NCI-H2029 treated with DMSO at 0.1 percent for 48 hours (cell line): Measurements from ENCODE around the gene WDR72.
"Not testable (repeated sequence)": the region's sequence is repeated elsewhere in the genome, so short reads cannot be mapped to it uniquely, and the experiment has no call there.

Source experiments
- DNase-seq: peaks from one replicate; lab custom pipeline; 2025; lab: John Stamatoyannopoulos, UW

WDR72 gene

GRCh38 chr15:53709821-53710220 is 49.6 kb downstream of the WDR72 start:
- no peak for DNase-seq

DNA sequence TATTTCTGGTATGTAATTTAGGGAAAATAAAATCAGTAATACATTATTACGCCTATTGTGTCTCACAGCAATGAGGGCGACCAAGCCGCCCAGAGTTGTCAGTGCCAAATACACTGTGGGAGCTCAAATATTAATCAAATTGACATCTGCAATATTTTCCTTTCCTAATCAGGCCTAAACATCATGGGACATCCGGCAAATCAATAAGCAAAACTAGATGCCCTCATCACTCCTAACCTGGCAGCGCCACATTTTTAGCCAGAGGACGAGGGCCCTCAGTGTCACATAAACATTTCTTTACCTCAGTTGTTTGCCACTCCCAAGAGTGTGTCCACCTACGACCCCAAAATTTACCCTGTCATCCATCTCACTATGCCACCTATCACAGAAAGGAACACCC is 64.1 kb downstream of the WDR72 start:
- DNase-seq: no peak

GRCh38 chr15:53694476-53694874 is 65.0 kb downstream of the WDR72 start:
- DNase-seq: no peak

DNA sequence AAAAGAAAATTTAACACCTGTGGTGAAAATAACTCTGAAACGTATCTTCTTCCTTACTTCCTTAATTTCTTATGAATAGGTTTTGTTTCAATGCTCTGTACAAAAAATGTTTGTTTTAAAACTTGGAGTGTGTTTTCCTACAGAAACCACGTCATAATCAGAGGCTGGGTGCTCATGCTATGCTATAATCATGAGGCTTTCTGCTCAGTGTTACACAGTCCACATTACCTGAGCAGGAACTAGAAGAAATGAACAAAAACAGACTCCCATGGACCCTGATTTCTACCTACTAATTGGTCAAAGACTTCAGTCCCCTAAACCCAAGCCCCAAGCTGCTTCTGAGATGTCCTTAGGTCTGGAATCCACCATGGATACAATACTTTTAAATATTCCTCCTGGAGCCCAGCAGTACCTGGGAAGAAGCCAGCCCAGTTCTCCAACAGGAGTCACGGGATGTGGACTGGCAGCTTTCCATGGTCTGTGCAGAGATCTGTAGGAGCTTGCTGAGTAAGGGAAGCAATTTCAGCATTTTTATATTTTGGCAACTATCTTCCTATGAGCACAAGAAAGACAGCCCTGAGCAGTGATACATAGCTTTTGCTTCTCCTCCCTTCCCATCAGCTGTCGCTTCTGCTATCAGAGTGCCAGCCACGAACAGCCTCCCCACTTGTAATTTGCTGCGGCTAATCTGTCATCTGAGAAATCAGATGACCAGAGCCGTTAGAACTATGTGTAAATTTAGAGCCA is 65.6 kb downstream of the WDR72 start:
- DNase-seq: peak; percentile 47

- not testable (repeated sequence) for DNase-seq
Observed at GRCh38 chr15:53684162-53684561, 75.3 kb downstream of the WDR72 start.

GRCh38 chr15:53681056-53681455 is 78.4 kb downstream of the WDR72 start:
- DNase-seq: no peak

- no peak for DNase-seq
Observed at GRCh38 chr15:53675832-53676231, 83.6 kb downstream of the WDR72 start.

DNA sequence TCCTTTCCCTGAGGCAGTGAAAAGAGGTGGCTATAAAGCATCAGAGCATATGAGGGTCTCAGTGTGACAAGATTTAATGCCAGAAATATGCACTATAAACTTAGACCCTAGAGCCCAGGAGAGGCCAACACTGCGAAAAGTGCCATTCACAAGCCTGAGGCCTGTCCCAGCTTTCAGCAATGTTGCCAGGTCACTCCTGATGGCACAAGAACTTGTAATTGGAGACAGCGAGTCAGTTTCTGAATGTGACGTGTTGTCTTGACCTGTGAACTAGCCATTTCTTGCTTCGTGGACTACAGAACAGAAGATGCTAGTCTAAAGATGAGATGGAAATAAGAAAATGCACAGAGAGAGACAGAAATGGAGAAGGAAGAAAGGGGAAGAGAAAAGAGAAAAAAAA is 87.9 kb downstream of the WDR72 start:
- DNase-seq: no peak

GRCh38 chr15:53670701-53671100 is 88.8 kb downstream of the WDR72 start:
- no peak for DNase-seq

DNA sequence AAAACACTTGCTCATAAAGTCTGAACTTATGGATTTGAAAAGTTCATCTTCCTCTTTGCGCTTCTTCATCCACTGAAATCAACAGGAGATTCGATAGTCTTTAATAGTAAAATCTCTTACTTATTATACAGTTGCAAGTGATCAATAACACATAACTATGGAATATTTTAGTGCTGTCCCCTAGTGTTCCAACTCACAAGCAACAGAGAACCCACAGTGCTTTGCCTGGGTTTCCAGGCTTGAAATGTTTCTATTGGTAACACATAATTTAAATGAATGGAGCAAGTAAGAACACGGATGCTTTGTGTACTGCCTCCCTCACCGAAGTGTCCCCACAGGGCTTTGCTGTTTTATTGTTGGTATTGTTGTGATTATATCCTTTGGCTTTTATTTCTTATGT is 93.5 kb downstream of the WDR72 start:
- DNase-seq: no peak

GRCh38 chr15:53658827-53659555 is 100.5 kb downstream of the WDR72 start:
- peak; percentile 76 for DNase-seq

DNA sequence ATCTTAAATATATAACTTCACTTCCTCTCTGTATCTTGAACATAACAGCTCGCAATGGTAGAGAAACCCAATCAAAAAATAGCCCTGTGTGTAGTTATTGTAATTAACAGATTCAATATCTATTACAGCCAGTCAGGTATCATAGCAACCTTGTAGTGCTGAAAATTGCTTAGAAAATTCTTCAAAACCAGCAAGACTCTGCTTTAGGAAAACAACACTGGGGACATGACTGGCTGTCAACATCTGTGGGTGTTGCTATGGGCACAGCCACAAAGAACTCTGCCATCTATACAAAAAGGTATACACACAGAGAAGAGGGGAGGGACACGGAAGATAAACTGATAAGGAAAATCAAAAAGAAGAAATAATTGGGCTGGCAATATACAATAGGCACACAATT is 101.2 kb downstream of the WDR72 start:
- peak; percentile 20 for DNase-seq

GRCh38 chr15:53648934-53649333 is 110.5 kb downstream of the WDR72 start:
- DNase-seq: no peak

DNA sequence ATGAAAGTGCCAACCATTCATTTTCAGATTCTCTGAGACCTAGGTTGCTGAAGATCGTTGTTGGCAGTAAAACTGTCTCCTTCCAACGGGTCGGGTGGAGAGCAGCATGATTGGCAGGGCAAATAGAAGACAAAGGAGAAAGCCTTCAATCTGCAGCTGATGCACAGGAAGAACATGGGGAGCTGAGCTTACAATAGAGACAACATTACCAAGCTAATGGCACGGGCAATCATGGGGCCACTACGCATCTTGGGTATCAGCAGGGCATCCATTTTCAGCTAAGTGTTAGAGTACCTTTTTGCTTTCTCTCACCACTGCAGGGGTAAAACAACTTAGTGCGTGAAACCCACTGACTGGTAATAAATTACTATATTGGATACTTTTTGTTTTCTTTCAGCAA is 114.8 kb downstream of the WDR72 start:
- no peak for DNase-seq

GRCh38 chr15:53634517-53635106 is 124.9 kb downstream of the WDR72 start:
- no peak for DNase-seq

GRCh38 chr15:53627279-53627678 is 132.2 kb downstream of the WDR72 start:
- DNase-seq: no peak

DNA sequence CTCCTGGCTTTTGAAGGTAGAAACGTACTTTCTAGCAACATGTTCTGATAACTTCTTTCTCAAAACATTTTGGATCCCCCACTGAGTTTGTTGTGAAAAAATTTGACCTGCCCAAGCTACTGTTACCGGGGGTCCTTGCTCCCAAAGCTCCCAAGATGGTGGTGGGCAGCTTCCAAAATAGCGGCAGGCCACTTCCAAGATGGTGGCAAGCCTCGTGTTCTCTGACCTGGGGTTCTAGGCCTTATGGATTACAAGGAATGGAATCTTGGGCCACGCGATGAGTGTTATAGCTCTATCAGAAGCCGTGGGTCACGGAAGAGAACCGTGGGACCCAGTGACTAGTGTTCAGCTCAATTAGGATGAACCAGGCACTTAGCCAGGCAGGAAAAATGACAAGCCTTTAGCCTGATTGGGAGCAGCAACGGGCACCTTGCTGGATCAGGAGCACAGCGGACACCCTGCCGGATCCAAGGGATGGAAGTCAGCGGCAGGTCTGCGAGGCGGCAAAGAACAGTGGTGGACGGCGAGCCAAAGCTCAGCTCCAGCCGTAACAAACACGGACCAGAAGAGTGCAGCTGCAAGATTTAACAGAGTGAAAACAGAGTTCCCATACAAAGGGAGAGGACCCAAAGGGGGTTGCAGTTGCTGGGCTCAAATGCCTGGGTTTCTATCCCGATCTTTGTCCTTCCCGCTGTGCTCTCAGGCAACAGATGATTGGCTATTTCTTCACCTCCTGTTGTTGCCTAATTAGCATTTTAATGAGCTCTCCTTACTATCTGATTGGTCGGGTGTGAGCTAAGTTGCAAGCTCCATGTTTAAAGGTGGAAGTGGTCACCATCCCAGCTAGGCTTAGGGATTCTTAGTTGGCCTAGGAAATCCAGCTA is 133.3 kb downstream of the WDR72 start:
- DNase-seq: no peak

DNA sequence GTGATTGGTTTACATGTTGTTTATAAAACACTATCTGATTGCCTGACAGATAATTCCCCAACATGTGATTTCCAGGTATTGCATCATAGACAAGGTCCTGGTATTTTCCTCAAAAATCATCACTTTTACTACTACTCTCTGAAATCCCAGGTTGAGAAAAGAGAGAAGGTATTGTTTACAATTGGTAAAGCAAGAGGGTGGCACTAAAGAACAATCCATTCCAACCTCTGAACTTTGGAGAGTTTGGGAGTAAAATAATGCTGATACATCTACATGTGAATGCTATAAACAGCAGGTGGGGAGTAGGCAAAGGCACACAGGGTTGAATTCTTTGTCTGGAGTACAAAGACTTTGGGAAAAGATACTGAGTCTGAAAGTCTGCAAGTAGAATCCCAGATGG is 134.2 kb downstream of the WDR72 start:
- no peak for DNase-seq

DNA sequence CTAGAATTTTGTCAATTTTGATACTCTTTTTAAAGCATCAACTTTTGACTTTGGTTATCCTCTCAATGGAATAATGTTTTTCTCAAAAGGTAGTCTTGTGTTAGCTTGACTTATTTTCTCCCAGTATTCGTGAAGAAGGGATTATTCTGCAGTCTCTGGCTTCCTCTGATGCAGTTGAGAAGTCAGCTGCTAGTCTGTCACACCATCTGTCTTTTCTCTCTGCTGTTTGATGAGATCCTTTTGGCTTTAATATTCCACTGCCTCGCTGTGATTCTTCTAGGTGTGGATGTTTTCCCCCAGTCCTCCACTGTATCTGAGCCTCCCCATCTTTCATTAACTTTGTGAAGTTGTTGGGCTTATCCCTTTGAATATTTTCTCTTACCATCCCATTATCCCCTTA is 141.0 kb downstream of the WDR72 start:
- no peak for DNase-seq

DNA sequence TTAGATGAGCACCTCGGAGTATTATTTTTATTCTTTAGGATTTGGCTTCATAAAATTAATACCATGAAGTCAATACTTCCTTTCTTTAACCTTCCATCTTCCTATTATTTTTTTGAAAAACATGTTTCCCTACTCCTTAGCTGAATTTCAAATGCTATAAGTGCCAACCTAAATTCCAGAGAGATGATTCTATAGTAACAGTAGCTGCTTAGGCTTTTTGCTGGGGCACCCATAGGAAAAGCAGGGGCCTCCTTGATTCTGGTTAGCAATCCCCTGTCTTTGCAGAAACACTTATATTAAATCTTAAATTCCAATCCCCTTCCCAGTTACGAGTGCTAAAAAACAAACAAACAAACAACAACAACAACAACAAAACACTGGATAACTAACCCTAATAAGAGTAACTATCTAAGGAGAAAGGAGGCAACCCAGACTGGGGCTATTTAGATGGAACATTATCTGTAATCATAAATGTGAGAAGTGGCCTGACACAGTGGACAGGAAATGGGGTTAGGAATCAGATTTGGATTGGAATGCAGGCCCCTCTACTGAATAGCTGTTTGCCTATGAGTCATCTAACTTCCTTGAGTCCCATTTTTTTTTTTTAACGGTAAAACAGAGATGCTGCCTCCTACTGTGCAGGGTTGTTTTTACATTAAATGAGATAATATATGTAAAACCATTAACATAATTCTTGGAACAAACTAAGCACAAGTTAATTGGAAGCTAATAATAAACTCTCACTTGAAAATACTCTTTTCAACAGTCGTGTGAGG is 148.1 kb downstream of the WDR72 start:
- DNase-seq: no peak

DNA sequence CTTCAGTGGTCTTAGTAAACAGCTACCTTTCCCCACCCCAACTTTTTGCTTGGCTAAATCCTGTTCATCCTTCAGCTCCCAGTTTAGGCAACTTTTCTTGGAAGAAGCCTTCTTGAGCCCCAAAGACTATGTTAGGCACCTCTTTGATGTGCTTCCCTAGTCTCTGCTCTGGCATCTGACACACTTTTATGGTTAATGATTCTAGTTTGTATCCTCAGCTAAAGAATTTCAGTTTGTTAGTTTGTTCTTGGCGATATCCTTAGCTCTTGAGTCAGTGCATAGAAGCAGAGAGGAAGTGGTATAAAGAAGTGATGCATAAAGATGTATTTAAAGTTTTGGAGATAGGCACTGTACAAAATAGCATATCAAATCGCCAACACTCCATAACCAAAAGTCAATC is 168.4 kb downstream of the WDR72 start:
- no peak for DNase-seq

GRCh38 chr15:53590380-53590779 is 169.1 kb downstream of the WDR72 start:
- DNase-seq: no peak
